ENCODE data around the gene KRTAP5-1.
A peak's percentile ranks its signal among the peaks of the same experiment; 100 is the strongest.

The KRTAP5-1 gene

GRCh38 chr11:1553808-1554594 is 31.1 kb downstream of the KRTAP5-1 start:
- Histone ChIP-seq H3K27me3 (ENCODE audit: insufficient read depth, low read depth) (peaks cover 29% of the 10 kb centered on the region; the same call in 1 of the 2 replicates), H4K20me1 (ENCODE audit: insufficient read depth) (no peaks in the 10 kb centered on the region), H3K4me3 (IDR thresholded peaks at IDR 0.05; ENCODE audit: insufficient read depth, low read depth, low read length) (no peak overlapping the region), H3K79me2 (ENCODE audit: insufficient read depth, low read depth) (no peaks in the 10 kb centered on the region), H3K27ac (no peak overlapping the region), H3K36me3 (ENCODE audit: insufficient read depth) (no peaks in the 10 kb centered on the region), H3K4me1 (ENCODE audit: low read depth, poor library complexity, severe bottlenecking) (no peaks in the 10 kb centered on the region), H3K4me2 (no peak overlapping the region), H2AFZ (ENCODE audit: low read depth) (no peak overlapping the region), H3K9ac (no peak overlapping the region)
- no peak for TF ChIP-seq CTCF (conservative IDR thresholded peaks at IDR 0.05; ENCODE audit: low read depth, low read length)

GRCh38 chr11:1549338-1550330 is 35.4 kb downstream of the KRTAP5-1 start:
- no peak overlapping the region for H3K9ac ChIP-seq
- no peak overlapping the region for H3K4me2 ChIP-seq
- H4K20me1 ChIP-seq (ENCODE audit: insufficient read depth) = no peaks in the 10 kb centered on the region
- no peak overlapping the region for H3K4me3 ChIP-seq (IDR thresholded peaks at IDR 0.05; ENCODE audit: insufficient read depth, low read depth, low read length)
- no peak overlapping the region for H2AFZ ChIP-seq (ENCODE audit: low read depth)
- peaks cover 65% of the 10 kb centered on the region for H3K27me3 ChIP-seq (ENCODE audit: insufficient read depth, low read depth)
- no peak overlapping the region for H3K27ac ChIP-seq
- no peaks in the 10 kb centered on the region for H3K36me3 ChIP-seq (ENCODE audit: insufficient read depth)
- no peaks in the 10 kb centered on the region for H3K79me2 ChIP-seq (ENCODE audit: insufficient read depth, low read depth)
- no peak for TF ChIP-seq CTCF (conservative IDR thresholded peaks at IDR 0.05; ENCODE audit: low read depth, low read length)
- H3K4me1 ChIP-seq (ENCODE audit: low read depth, poor library complexity, severe bottlenecking) = no peaks in the 10 kb centered on the region

- TF ChIP-seq CTCF (conservative IDR thresholded peaks at IDR 0.05; ENCODE audit: low read depth, low read length) = no peak
- H3K4me1 ChIP-seq (ENCODE audit: low read depth, poor library complexity, severe bottlenecking) = no peaks in the 10 kb centered on the region
- no peak overlapping the region for H3K4me3 ChIP-seq (IDR thresholded peaks at IDR 0.05; ENCODE audit: insufficient read depth, low read depth, low read length)
- no peak overlapping the region for H3K9ac ChIP-seq
- no peaks in the 10 kb centered on the region for H3K36me3 ChIP-seq (ENCODE audit: insufficient read depth)
- no peak overlapping the region for H3K27ac ChIP-seq
- H4K20me1 ChIP-seq (ENCODE audit: insufficient read depth) = no peaks in the 10 kb centered on the region
- peaks cover 66% of the 10 kb centered on the region for H3K27me3 ChIP-seq (ENCODE audit: insufficient read depth, low read depth)
- no peaks in the 10 kb centered on the region for H3K79me2 ChIP-seq (ENCODE audit: insufficient read depth, low read depth)
- no peak overlapping the region for H2AFZ ChIP-seq (ENCODE audit: low read depth)
- peak overlapping the region; percentile 6; the same call in 1 of the 2 replicates for H3K4me2 ChIP-seq
Observed at GRCh38 chr11:1548221-1549070, 36.6 kb downstream of the KRTAP5-1 start.
